Effector CD4-positive, alpha-beta T cell (primary cell): Measurements from ENCODE around the gene TSC22D1.

ENCODE experiments used
- DNase-seq: peaks from one replicate; pipeline ENCODE4 v3.0.0-alpha.2; 2020

TSC22D1 gene

GRCh38 chr13:44401577-44401976, 174.6 kb downstream of the TSC22D1 start:
- DNase-seq: no peak

GRCh38 chr13:44400736-44401135, 175.4 kb downstream of the TSC22D1 start:
- no peak for DNase-seq

GRCh38 chr13:44399074-44399473, 177.1 kb downstream of the TSC22D1 start:
- no peak for DNase-seq

GRCh38 chr13:44398606-44399005, 177.5 kb downstream of the TSC22D1 start:
- no peak for DNase-seq

- DNase-seq: no peak
Observed at GRCh38 chr13:44397766-44398223, 178.3 kb downstream of the TSC22D1 start.

GRCh38 chr13:44396701-44397580, 179.2 kb downstream of the TSC22D1 start:
- DNase-seq: no peak

- DNase-seq: no peak
Observed at GRCh38 chr13:44395976-44396694, 180.0 kb downstream of the TSC22D1 start.

- no peak for DNase-seq
Observed at GRCh38 chr13:44394658-44395057, 181.5 kb downstream of the TSC22D1 start.

- no peak for DNase-seq
Observed at GRCh38 chr13:44393391-44393790, 182.7 kb downstream of the TSC22D1 start.

GRCh38 chr13:44389876-44390275, 186.3 kb downstream of the TSC22D1 start:
- no peak for DNase-seq

GRCh38 chr13:44389060-44389666, 187.0 kb downstream of the TSC22D1 start:
- no peak for DNase-seq

GRCh38 chr13:44388427-44389059, 187.6 kb downstream of the TSC22D1 start:
- no peak for DNase-seq

- no peak for DNase-seq
Observed at GRCh38 chr13:44386913-44387556, 189.1 kb downstream of the TSC22D1 start.

- no peak for DNase-seq
Observed at GRCh38 chr13:44385847-44386246, 190.3 kb downstream of the TSC22D1 start.

GRCh38 chr13:44385401-44385800, 190.7 kb downstream of the TSC22D1 start:
- no peak for DNase-seq

- no peak for DNase-seq
Observed at GRCh38 chr13:44384778-44385177, 191.4 kb downstream of the TSC22D1 start.

GRCh38 chr13:44383945-44384344, 192.2 kb downstream of the TSC22D1 start:
- no peak for DNase-seq

- DNase-seq: no peak
Observed at GRCh38 chr13:44382635-44383145, 193.4 kb downstream of the TSC22D1 start.
